HepG2 (cell line): ENCODE results near the gene ZNF155. TPM values are rescaled to one million over a fixed set of nuclear protein-coding genes. Genes with fewer than 3 reads are reported as not detected.
A peak's percentile ranks its signal among the peaks of the same experiment; 100 is the strongest.

Experiments
- AHDC1 ChIP-seq: sonication (generic); formaldehyde crosslinking; IDR thresholded peaks from 2 replicates; pipeline ENCODE4 v1.5.1; 2020; ENCODE audit warnings: mild to moderate bottlenecking, missing genetic modification reagents, borderline replicate concordance
- AKAP8 ChIP-seq: sonication (generic); formaldehyde crosslinking; IDR thresholded peaks from 2 replicates; pipeline ENCODE4 v1.5.1; 2020; ENCODE audit warnings: mild to moderate bottlenecking, missing genetic modification reagents
- FOXP4 ChIP-seq: sonication (generic); formaldehyde crosslinking; IDR thresholded peaks from 2 replicates; pipeline ENCODE4 v1.4.0; 2020; ENCODE audit warnings: missing genetic modification reagents
- HMG20A ChIP-seq: IDR thresholded peaks from 2 replicates; pipeline ENCODE4 v1.6.1; 2016; ENCODE audit warnings: borderline replicate concordance
- HNRNPLL ChIP-seq: fragments of 200-400 bp; formaldehyde crosslinking; IDR thresholded peaks from 2 replicates; pipeline ENCODE4 v1.6.1; 2017; ENCODE audit warnings: mild to moderate bottlenecking, low read depth, low read length; ENCODE audit not compliant: poor library complexity, severe bottlenecking
- NR2C2 ChIP-seq: sonication (generic); formaldehyde crosslinking; IDR thresholded peaks from 2 replicates; pipeline ENCODE4 v1.4.0; 2020; ENCODE audit warnings: missing genetic modification reagents, mild to moderate bottlenecking, moderate library complexity, borderline replicate concordance
- SALL1 ChIP-seq: sonication (generic); formaldehyde crosslinking; IDR thresholded peaks from 2 replicates; pipeline ENCODE4 v1.8.0; 2022; ENCODE audit warnings: mild to moderate bottlenecking, missing genetic modification reagents
- SNRNP70 ChIP-seq: fragments of 200-400 bp; formaldehyde crosslinking; IDR thresholded peaks from 2 replicates; pipeline ENCODE4 v1.6.1; 2017; ENCODE audit warnings: mild to moderate bottlenecking, low read depth, low read length, moderate library complexity
- ZFY ChIP-seq: sonication (generic); formaldehyde crosslinking; IDR thresholded peaks from 2 replicates; pipeline ENCODE4 v1.4.0; 2020; ENCODE audit warnings: missing genetic modification reagents
- ZNF274 ChIP-seq: sonication (generic); formaldehyde crosslinking; IDR thresholded peaks from 2 replicates; pipeline ENCODE4 v1.5.1; 2020; ENCODE audit warnings: mild to moderate bottlenecking, missing genetic modification reagents
- ZNF724P ChIP-seq: sonication (generic); formaldehyde crosslinking; IDR thresholded peaks from 2 replicates; pipeline ENCODE4 v1.8.0; 2022; ENCODE audit warnings: missing genetic modification reagents, borderline replicate concordance
- polyA plus RNA-seq, 8 experiments: library from polyadenylated mRNA; depleted of rRNA in 3 of 8; stranded (reverse) in 7 of 8; unstranded in 1 of 8; fragments of >200 nt; fragmentation: Illumina TruSeq in 4 of 8; extraction: Trizol in 4 of 8; gene quantifications; 2 replicates each; pipeline versions ENCODE4 v1.2.1 to v1.2.3, GENCODE V29; 2011 to 2016; ENCODE audit warnings: low read depth in 4 of 8, missing spikeins in 1 of 8, mixed read lengths in 1 of 8; ENCODE audit not compliant: insufficient read depth in 1 of 8
- total RNA-seq, 5 experiments: library from RNA; depleted of rRNA; stranded (reverse); fragments of >200 nt; fragmentation: Illumina TruSeq; extraction: Trizol; gene quantifications; 2 replicates each; pipeline ENCODE4 v1.2.3, GENCODE V29; 2016; ENCODE audit warnings: low read depth in 1 of 5
- TF ChIP-seq, protein P1 (sequence below): sonication (generic); formaldehyde crosslinking; IDR thresholded peaks from 2 replicates; pipeline ENCODE4 v1.8.0; 2022; ENCODE audit warnings: mild to moderate bottlenecking, missing genetic modification reagents, borderline replicate concordance
- TF ChIP-seq, protein P2 (sequence below): sonication (generic); formaldehyde crosslinking; IDR thresholded peaks from 2 replicates; pipeline ENCODE4 v1.5.0; 2020; ENCODE audit warnings: missing genetic modification reagents
- TF ChIP-seq, protein P3 (sequence below): sonication (generic); IDR thresholded peaks from 2 replicates; pipeline ENCODE4 v1.6.1; 2016; ENCODE audit warnings: low read depth, borderline replicate concordance
- TF ChIP-seq, protein P4 (sequence below): sonication (generic); formaldehyde crosslinking; IDR thresholded peaks from 2 replicates; pipeline ENCODE4 v1.5.0; 2020; ENCODE audit warnings: missing genetic modification reagents, mild to moderate bottlenecking, borderline replicate concordance

Gene ZNF155
- total and polyA plus RNA-seq, 2 of the 13 experiments (the other 11 are each of a cell fraction or from before 2014, with no cell fraction given): 2.5 to 3.6 TPM

- TF ChIP-seq AHDC1 (CRISPR knock-in tag) (peak; percentile 10; the same call in 1 of the 2 replicates), HNRNPLL (peak; percentile 50), AKAP8 (CRISPR knock-in tag) (no peak), FOXP4 (CRISPR knock-in tag) (no peak), ZNF274 (CRISPR knock-in tag) (peak; percentile 46; the same call in 1 of the 2 replicates), HMG20A (CRISPR knock-in tag) (no peak), SNRNP70 (no peak), NR2C2 (CRISPR knock-in tag) (peak; percentile 93), ZFY (peak; percentile 56; the same call in 1 of the 2 replicates), ZNF724P (CRISPR knock-in tag) (no peak), SALL1 (CRISPR knock-in tag) (peak; percentile 76)
- TF ChIP-seq, protein P1, sequence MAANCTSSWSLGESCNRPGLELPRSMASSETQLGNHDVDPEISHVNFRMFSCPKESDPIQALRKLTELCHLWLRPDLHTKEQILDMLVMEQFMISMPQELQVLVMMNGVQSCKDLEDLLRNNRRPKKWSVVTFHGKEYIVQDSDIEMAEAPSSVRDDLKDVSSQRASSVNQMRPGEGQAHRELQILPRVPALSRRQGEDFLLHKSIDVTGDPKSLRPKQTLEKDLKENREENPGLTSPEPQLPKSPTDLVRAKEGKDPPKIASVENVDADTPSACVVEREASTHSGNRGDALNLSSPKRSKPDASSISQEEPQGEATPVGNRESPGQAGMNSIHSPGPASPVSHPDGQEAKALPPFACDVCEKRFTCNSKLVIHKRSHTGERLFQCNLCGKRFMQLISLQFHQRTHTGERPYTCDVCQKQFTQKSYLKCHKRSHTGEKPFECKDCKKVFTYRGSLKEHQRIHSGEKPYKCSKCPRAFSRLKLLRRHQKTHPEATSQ (CRISPR knock-in tag): no peak
- TF ChIP-seq, protein P2, sequence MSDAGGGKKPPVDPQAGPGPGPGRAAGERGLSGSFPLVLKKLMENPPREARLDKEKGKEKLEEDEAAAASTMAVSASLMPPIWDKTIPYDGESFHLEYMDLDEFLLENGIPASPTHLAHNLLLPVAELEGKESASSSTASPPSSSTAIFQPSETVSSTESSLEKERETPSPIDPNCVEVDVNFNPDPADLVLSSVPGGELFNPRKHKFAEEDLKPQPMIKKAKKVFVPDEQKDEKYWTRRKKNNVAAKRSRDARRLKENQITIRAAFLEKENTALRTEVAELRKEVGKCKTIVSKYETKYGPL: no peak
- TF ChIP-seq, protein P3, sequence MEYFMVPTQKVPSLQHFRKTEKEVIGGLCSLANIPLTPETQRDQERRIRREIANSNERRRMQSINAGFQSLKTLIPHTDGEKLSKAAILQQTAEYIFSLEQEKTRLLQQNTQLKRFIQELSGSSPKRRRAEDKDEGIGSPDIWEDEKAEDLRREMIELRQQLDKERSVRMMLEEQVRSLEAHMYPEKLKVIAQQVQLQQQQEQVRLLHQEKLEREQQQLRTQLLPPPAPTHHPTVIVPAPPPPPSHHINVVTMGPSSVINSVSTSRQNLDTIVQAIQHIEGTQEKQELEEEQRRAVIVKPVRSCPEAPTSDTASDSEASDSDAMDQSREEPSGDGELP: peak; percentile 27; the same call in 1 of the 2 replicates
- TF ChIP-seq, protein P4, sequence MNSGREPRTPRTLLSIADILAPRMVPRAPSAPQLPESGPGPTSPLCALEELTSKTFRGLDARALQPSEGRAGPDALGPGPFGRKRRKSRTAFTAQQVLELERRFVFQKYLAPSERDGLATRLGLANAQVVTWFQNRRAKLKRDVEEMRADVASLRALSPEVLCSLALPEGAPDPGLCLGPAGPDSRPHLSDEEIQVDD (CRISPR knock-in tag): no peak
Observed at GRCh38 chr19:43950834-43951645, 32.9 kb upstream of the ZNF155 start, which contains the start of gene ZNF221 (continued).
